NCI-H2196 treated with DMSO at 0.1 percent for 48 hours (cell line): ENCODE data around the gene PGC.
"Not testable (repeated sequence)": the region's sequence is repeated elsewhere in the genome, so short reads cannot be mapped to it uniquely, and the experiment has no call there.

Experiments used
- DNase-seq: peaks from one replicate; lab custom pipeline; 2025; ENCODE audit not compliant: unreplicated experiment; lab: John Stamatoyannopoulos, UW

PGC gene

DNA sequence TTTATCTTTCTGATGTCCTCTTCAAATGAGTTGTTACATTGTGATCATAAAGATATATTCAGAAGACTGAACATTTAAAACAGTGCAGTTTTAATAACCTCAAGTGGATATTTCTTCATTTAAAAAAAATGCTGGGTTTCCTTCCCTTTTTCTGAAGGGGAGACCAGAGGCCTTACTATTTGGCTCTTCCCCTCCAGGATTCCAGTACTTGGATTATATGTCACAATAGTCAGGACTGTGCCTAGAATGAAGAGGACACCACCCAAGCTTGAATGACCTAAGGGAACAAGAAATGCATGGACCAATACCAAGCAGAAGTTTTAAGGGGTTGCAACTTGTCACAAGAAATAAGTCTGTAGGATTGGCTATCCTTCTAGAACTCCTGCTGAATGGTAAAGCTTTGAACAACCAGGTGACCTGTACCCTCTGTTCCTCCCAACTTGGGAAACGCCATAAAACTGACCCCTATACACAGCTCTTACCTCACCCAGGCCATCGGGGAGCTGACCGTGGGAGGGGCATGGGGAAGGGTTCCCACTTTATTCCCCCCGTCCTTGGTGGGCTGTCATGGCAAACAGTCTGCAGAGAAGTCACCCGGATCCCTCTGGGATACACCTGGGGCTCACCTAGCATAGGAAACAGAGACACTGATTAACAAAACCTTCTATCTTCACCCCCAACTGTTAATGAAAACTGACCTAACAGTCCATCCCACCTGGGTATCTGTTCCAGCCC, 30.5 kb upstream of the PGC start:
- no peak for DNase-seq

DNA sequence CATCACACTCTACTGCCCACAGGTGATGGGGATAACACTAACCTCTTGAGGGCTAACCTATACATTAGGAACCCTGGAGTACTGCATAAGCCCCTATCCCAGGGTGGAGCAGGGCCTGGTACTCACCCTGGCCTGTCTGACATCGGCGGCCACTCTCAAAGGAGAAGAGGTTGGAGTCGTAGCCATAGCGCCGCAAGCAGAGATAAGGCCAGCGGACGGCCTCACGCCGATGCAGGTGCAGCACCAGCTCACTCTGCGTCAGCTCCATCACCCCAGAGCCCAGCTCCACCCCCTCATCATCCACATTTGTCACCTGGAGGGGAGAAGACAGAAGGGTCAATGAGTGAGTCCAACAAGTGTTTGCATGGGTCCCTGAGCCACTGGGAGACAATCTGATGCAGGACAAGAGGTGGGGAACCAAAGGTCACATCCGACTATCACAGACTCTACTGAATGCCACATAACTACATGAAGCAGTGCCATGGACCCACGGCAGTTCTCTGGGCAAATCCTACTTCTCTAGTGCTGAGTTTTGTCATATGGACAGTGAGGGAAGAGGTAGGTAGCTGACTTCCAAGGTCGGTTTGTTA, 28.2 kb upstream of the PGC start:
- DNase-seq: no peak

DNA sequence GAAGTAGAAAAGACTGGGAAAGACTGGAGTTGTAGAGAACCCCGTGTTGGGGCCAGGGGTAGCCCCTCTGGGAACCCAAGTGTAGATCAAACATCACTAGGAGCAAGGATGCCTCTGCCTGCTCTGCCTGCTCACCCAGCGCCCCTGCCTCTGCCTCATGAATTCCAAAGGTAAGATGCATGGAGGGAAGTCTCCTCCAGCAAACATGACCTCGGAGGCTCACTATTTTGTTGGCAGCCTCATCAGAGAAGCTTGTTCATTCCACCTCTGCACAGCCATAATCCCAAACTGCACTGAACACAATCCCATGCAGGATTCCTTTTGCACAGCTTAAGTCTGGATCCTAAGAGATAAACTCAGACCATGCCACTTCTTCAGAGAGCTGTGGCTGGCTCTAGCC, 27.6 kb upstream of the PGC start:
- no peak for DNase-seq

DNA sequence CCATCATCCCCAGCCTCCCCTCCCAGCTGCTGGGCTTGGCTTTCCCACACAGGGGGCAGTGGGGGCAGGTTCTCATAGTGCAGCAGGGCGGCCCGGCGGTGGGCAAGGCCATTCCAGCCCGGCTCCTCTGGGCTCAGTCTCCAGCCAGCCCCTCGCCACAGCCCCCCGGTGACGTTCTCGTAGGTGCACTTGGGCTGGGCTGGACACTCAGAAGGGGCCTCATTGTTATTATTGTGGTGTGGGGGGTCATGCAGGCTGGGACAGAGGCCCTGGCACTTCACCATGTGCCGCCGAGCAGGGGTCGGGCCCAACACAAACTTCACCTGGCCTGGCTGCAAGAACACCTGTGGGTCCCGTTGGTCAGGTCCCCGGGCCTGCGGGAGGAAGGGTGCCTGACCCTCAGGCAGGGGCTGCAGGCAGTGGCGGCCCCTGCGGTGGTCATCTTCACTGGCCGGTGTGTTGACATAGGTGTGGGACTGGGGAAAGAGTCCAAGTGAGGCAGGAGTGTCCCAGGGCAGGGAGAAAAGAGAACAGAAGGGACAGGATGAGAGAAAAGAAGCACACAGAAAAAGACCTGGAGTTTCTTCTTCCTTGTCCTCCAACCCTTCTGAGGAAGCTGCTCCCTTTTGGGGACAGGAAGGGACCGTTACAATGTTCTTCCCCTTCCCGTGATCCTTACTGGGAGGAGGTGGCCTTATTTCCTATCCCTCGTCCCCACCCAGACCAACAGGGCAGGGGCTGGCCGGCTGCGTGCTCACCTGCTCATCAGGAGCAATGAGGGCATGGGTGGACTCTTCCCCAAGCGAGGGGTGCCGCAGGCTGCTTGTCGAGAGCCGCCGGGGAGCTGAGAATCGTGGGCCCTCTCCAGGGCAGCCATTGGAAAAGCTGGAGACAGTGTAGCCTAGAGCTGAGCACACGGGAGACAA, 24.1 kb upstream of the PGC start:
- DNase-seq: no peak

DNA sequence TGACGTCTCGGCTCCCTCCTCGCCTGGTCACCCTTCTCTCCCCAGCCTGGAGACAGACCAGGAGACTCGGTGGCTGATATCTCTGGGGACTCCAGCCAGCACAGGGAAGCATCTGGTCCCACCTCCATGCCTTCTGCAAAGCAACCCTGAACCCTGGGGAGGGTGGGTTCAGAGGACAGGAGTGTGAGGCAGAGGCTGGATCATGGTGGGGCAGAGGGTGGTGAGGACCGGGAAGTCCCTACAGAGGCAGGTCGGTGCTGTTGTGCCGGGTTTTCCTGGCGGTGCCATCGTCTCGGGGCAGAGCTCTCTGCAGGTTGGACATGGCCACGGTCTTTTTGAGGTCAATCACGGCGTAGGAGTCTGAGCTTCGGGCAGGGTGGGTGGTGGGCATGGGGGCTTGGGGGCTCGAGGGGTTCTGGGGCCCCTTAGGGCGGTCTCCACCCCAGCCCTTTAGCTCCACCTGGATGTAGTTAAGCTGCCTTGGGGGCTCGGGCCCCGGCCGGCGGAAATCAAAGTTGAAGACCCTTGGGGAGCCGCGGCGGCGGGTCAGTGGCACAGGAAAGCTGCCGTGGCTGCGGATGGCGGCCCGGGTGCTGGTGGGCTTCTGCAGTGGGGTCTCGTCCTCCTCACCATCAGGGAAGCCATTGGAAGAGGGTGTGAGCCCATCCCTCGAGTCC, 23.3 kb upstream of the PGC start:
- no peak for DNase-seq

DNA sequence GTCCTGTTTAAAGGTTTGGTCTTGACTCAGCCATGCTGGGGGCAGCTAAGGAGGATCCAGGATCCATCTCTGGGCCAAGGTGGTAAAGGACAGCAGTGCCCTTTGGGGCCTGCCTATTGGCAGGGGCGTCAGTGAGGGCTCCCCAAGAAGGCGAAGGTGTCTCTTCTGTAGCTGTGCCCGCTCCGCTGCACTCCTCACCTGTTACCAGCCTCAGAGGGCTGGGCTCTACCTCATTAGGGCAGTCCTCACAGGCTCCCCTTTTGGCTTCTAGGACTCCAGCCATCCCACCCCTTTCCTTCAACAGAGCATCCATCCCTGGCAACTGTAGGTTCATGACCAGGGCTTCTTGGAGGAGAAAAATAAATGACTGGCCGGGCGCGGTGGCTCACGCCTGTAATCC, 22.2 kb upstream of the PGC start:
- no peak for DNase-seq

DNA sequence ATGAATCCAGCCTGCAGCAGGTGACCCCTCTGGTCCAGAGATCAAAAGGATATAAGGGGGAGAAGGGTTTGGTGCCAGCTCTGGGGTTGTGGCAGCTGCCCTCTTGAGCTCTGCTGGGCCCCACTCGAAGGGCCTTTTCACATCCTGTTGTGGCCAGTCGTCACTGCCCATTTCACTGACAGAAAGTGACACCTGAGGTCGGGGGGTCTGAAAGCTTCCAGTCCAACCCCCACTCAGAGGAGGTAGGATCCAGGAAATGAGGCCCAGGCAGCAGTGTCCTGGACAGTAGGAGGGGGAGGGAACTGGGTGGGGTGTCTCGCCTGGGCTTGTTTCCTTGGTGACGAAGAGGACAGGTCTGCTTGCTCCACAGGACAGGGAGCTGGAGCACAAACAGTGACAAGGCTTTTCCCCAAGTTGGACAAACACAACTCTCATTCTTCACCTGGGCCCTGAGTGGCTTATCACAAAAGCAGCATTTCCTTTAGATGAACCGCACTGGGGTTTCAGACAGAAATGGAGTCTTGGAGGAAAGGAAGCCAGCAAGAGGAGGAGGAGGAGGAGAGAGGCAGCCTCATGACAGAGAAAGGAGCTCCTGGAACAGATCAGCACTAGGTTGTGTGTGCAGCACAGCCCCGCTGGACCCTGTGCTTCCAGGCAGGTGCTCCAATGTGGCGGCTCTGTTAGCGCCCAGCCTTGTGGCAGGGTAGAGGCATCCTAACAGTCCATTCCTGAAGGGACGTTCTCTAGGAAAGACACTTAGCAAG, 21.5 kb upstream of the PGC start:
- no peak for DNase-seq

DNA sequence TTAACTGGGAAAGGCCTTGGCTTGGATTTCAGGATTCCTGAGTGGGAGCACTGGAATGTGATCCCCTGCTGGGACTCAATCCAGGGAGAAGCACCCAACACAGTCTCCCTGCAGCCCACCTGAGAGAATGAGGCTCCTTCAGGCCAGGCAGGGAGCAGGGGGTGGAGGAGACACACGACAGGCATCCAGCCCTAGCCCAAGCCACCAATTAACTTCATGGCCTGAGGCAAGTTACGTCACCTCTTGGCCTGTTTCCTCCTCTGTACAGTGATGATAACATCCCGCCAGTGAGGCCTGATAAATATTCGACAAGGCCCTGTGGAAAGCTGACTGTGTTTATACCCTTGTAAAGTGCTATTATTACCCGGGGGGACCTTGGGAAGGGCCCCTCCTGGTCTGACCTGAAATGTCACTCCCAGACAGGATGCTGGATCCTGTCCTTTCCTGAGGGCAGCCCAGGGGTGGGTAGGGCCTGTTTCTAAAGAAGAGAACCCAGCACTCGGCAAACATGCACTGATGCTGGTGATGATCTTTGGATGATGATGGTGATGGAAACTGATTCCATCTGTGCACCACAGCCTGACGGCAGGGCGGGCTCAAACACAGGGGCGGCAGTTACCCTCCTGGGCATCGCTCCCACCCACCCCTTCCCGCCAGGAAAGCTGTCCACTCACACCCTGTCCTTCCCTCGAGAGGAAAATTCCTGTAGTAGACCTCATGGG, 20.1 kb upstream of the PGC start:
- DNase-seq: no peak

DNA sequence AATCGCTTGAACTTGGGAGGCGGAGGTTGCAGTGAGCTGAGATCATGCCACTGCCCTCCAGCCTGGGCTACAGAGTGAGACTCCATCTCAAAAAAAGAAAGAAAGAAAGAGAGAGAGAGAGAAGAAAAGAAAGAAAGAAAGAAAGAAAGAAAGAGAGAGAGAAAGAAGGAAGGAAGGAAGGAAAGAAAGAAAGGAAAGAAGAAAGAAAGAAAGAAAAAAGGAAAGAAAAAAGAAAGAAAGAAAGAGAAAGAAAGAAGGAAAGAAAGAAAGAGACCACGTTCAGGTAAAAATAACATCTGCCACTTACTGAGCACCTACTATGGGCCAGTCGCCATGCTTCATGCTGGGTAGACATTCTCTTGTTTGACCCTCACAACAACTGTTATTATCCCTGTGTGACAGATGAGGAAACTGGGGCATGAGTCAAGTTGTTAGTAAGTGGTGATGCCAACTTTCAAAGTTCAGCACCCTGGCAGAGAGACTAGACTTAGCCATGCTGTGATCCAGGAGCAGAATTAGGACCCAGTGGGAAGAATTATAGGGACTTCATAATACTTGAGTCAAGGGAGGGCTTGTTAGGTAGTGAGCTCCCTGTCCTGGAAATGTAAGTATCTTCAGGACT, 19.0 kb upstream of the PGC start:
- DNase-seq: not testable (repeated sequence)

DNA sequence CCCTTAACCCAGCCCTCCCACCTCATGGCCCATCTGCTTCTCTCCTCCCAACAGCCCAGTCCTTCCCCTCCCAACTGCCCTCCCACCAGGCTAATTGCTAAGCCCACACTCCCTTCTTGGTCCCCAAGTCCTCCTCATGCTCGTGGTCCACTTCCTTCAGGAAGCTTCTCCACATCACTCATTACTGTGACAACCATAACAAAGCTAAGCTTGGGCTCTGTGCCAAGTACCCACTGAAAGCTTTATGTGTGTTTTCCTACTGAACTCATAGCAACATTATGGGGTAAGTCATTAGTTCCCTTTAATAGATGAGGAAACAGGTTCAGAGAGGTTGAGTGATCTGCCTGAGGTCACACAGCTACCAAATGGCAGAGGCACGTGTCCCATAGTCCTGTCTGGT, 16.3 kb upstream of the PGC start:
- no peak for DNase-seq

DNA sequence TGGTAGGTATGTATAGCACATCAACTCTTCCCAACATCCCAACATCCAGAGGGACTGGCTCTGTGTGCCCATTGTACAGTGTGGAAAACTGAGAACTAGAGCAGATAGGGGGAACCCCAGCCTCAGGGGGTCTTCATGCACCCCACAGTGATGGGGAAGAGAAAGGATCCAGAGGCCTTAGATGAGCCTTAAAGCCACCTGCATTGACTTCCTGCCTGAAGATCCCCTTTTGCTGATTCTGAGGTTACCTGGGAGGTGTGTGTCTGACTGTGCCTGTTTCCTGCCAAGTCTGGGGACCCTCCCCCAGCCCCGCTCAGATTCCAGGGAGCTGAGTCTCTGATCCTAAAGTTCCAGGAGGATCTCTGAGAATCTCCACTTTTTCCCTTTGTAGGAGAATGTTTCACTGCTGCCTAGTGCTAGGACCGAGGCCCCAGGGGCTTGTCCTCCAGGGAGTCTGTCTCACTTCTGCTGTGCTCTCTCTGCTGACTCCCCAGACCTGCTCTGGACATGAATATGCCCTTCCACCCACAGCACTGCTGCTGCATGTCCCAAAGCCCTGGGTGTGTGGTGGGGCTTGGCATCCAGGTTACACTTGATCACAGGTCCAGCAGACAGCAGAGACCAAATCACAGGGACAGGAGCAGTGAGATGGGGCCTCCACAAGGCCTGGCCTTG, 12.8 kb upstream of the PGC start:
- DNase-seq: no peak

DNA sequence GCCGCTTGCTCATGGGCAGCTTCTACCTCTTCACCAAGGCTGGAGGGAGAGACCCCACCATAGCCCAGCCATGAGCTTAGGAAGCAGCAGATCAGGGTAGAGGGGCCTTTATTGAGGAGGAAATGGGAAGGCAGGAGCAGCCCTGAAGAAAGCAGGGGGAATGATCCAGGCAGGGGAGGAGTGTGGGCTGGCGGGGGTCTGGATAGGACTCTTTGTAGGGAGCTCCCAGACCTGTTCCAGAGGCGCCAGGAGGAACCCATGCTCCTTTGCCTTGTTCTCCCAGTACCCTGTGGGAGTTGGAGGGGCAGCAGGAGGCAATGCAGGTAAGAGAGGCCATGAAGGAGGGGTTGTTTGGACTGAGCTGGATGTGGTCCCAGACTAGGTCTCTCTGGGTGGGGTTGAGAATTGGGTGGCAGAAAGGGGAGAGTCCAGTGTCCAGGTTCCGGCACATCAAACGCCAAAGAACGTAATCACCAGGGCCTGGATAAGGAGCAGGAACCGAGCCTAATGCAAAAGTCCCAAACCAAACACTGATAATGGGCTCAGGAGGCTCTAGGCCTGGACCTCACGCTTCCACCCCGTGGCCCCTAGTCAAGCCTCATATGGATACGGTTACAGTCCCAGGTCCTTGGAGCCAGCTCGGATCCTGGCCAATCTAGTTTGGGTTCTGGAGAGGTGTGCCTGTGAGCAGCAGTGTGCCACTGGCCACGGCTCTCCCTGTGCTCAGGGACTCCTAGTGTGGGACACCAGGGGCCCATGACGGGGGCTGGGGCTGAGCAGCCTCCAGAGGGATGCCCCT, 12.1 kb upstream of the PGC start:
- DNase-seq: no peak

DNA sequence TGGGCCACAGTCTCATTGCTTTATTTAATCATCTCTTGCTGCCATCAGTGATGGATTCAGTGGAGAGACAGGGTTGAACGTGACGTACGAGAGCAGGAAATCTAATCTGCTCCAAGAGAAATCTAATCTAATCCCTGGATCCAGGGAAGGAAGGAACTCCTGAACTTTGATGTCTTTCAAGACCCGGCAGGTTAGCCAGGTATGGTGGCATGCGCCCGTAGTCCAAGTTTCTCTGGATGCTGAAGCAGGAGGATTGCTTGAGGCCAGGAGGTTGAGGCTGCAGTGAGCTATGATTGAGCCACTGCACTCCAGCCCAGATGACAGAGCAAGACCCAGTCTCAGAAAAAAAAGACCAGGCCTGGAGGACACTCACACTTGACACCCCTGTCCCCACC, 11.4 kb upstream of the PGC start:
- DNase-seq: no peak

DNA sequence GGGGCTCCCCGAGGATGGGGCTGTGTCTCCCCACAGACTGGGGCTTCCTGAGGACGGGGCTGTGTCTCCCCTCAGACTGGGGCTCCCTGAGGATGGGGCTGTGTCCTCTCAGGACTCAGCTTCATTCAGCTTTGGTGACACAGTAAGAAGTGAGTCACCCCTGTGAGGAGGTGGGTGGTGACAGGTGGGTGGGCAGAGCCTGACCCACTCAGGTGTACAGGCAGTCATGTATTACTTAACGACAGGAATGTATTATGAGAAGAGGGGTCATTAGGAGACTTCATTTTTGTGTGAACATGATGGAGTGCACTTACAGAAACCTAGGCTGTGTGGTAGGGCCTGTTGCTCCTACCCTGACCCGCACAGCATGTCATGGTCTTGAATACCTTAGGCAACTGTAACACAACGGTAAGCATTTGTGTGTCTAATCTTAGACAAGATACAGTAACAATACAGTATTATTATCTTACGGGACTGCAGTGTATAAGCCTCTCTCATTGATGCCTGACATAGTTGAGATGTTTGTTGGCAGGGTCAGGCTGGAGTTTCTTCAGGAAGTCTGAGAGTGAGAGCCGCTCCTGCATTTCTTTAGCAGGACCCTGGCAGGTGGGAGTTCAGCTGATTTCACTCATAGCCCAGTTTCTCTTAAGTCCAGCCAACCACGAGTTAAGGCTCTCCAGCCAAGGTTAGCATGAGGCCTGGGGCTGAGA, 10.9 kb upstream of the PGC start:
- DNase-seq: no peak

DNA sequence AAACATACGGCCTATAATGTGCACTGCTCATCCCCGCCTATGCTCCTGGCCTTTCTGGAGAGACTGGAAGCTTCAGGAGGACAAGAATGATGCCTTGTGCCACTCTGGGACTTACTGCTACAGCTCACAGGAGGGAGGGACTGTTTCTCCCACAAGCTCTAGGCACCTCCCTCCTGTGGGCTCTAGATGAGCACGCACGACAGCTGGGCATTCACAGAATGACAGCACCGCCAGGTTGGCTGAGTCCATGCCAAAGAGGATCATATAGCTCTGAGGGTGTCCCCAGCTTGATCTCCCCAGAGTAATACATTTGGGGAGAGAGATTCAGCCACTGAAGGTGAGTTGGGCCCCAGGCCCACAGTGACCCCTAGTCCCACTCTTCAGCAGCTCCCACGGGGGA, 10.1 kb upstream of the PGC start:
- DNase-seq: no peak

DNA sequence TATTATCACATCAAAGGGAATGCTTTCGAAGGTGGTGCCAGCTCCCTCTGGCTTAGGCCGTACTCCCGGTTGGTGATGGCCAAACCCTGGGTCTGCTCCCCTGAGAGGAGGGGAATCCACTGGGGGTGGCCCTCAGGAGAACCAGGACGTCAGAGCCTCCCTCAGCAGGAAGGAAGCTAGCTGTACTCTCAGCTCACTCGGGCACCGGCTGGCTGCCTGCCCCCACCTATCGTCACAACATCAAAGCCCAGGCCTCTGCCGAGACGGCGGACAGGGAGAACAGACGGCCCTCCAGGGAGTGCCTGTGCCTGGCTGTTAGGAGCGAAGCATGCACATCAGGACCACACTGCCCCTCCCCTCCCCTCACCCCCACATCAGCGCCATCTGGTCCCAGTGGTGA, 9.2 kb upstream of the PGC start:
- no peak for DNase-seq

DNA sequence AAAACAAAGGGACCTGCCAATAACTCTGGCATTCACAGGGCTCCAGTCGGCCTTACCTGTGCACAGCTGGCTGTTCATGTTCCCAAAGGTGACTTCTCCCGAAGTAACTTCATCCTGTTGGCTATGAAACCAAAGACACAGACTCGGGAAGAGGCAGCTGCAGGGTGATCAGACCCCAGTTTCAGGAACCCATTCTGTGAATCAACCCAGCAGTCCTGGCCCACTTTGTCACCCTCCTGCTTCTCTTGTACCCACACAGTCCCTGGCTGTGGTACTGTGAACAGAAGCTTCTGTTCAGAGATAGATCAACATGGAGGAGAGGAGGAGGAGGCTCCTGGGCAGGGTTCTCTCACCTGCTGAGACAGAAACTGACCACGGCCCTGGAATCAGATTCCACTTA, 8.7 kb upstream of the PGC start:
- DNase-seq: no peak

DNA sequence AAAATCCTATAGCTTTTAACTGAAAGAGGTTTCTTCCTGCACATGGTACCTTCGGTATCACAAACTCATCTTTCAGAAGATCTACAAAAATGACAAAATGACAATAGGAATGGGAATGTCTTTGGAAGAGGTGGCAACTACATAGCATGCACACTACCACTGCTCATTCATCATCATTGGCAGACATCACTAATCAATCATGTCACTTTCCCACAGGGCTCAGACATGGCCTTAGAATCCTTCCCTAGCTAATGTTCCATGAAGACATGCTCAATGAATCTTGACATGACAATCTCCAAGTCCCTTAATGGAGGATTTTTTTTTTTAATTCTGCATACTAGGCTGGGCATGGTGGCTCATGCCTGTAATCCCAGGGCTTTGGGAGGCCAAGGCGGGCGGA, 3.2 kb upstream of the PGC start:
- DNase-seq: no peak
